Pancreas (tissue), 10 donors: ENCODE data around the gene ADGRD2. TPM values are rescaled to one million over a fixed set of nuclear protein-coding genes. Genes with fewer than 3 reads are reported as not detected.

Experiments used
- ATAC-seq, 4 donors: fragments of 200-7000 bp; cut with Tn5 transposase; one replicate each; pipeline versions ENCODE4 v1.8.0 to v1.9.1; 2020; ENCODE audit warnings: mild to moderate bottlenecking in 4 of 4, moderate library complexity in 4 of 4
- DNase-seq, 6 donors: peaks; one replicate each; pipeline ENCODE4 v3.0.0-alpha.2; 2020
- FAIRE-seq: peaks from 2 replicates; lab custom pipeline; 2012; peaks lifted over from hg19 to GRCh38; lab: Jason Lieb, UNC
- H3K27ac ChIP-seq, 4 donors: fragments of 200-600 bp; sonication (generic); 1 replicate in 3 of 4; 2 replicates in 1 of 4; pipeline versions ENCODE4 v1.5.0 to v1.8.0; 2020
- H3K27me3 ChIP-seq, 4 donors: fragments of 200-600 bp; one replicate each; pipeline ENCODE4 v1.8.0; 2021
- H3K36me3 ChIP-seq, 3 donors: fragments of 200-600 bp; sonication (generic) in 1 of 3; one replicate each; pipeline versions ENCODE4 v1.5.0 to v1.8.0; 2020 to 2021
- H3K4me1 ChIP-seq, 3 donors: fragments of 200-600 bp; one replicate each; pipeline ENCODE4 v1.8.0; 2021
- H3K4me3 ChIP-seq, 4 donors: fragments of 200-600 bp; sonication (generic) in 2 of 4; one replicate each; pipeline versions ENCODE4 v1.5.0 to v1.8.0; 2020 to 2021
- H3K9me3 ChIP-seq, 4 donors: fragments of 200-600 bp; one replicate each; pipeline ENCODE4 v1.8.0; 2021
- WGBS, 2 donors: extraction: QIAGEN DNeasy Blood & Tissue Kit; methylation state at CpG; one replicate each; pipeline ENCODE4 v1.1.7; 2013; 5-methylcytosine and 5-hydroxymethylcytosine counted together
- intact Hi-C, 3 donors: fragments of 100-400 bp; cut with DNase I; formaldehyde crosslinking; loops; one replicate each; pipeline versions ENCODE4 v1.11.1 to v1.14.2; 2022
- polyA plus RNA-seq, 2 donors: library from polyadenylated mRNA; stranded (reverse); fragments of 200-250 nt; gene quantifications; one replicate each; pipeline ENCODE4 v1.2.3, GENCODE V29; 2013
- total RNA-seq, 6 donors: library from RNA; stranded (reverse); fragmentation: NEBNext Ultra II Directional in 4 of 6; extraction: Animal tissue kit (Norgen Biotek cat#: 25700) in 4 of 6; gene quantifications; one replicate each; pipeline versions ENCODE4 v1.2.1 to v1.2.4, GENCODE V29; 2021 to 2023
- TF ChIP-seq, protein P1 (sequence below), 4 donors: fragments of 200-600 bp; sonication (generic) in 3 of 4; IDR thresholded peaks; one replicate each; pipeline versions ENCODE4 v1.5.0 to v1.8.0; 2021; ENCODE audit warnings: antibody characterized with exemption in 4 of 4
- donor health status: healthy with polysubstance abuse.
- donor health status: DM: no; HTN: no; CAD: no; lungs with moderate emphysema.
- donor health status: DM: no; HTN: no; CAD: no.
- donor health status: control.
- donor health status: control.
- donor health status: Bipolar disorder and iron deficiency.
- donor health status: DM: yes; HTN: yes; CAD: no.
- donor health status: DM: no; HTN: no; CAD: no.
- donor health status: DM: no; HTN: no; CAD: no.
- donor health status: DM: yes; HTN: yes; CAD: no.

The ADGRD2 gene, protein sequence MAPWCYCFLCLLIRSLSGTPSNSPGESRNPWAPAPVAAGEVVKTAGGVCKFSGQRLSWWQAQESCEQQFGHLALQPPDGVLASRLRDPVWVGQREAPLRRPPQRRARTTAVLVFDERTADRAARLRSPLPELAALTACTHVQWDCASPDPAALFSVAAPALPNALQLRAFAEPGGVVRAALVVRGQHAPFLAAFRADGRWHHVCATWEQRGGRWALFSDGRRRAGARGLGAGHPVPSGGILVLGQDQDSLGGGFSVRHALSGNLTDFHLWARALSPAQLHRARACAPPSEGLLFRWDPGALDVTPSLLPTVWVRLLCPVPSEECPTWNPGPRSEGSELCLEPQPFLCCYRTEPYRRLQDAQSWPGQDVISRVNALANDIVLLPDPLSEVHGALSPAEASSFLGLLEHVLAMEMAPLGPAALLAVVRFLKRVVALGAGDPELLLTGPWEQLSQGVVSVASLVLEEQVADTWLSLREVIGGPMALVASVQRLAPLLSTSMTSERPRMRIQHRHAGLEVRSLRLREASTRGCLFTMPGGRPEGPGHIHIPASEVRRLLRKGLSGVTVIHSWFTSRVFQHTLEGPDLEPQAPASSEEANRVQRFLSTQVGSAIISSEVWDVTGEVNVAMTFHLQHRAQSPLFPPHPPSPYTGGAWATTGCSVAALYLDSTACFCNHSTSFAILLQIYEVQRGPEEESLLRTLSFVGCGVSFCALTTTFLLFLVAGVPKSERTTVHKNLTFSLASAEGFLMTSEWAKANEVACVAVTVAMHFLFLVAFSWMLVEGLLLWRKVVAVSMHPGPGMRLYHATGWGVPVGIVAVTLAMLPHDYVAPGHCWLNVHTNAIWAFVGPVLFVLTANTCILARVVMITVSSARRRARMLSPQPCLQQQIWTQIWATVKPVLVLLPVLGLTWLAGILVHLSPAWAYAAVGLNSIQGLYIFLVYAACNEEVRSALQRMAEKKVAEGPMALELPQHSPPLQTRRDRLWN
- total RNA-seq (not detected), polyA plus RNA-seq (under 1 TPM in 1 of 2 donors, not detected in 1; 0.23 TPM)

DNA sequence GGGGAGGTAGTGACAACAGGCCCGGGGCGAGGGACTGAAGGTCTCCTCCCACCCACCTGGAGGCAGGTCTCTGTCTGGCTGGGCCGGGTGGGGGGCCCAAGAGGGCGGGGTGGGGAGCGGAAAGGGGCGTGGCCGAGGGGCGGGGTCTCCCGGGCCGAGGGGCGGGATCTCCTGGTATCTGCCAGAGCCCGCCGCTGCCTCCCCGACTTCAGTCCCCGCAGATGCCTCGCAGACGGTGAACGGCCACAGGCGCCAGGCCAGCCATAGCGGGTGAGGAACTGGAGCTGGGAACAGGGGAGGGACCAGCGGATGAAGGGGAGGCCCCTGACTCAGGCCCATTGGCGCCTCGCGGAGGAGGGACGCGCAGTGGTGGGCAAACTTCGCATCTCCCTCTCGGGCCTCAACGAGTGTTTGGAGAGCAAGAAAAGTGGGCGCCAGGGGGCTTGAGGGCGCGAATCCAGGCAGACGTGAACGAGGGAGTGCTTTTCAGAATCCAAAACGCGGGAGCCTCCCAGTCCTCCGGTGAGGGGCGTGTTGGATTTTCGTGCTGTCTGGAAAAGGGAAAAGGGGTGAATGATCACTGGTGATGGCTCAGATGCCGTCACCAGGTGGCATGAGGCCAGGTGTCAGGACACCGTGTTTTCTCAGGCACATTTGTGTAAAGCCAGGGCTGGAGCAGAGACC lies at the start of gene ADGRD2:
ADGRD2 (plus strand) TSS at position 211 of the 684 bp plus-strand sequence. CDS start 1,216 bp downstream, outside the sequence.
- H3K9me3 ChIP-seq: no peaks in the 10 kb centered on the region
- no peak for FAIRE-seq
- TF ChIP-seq, protein P1, sequence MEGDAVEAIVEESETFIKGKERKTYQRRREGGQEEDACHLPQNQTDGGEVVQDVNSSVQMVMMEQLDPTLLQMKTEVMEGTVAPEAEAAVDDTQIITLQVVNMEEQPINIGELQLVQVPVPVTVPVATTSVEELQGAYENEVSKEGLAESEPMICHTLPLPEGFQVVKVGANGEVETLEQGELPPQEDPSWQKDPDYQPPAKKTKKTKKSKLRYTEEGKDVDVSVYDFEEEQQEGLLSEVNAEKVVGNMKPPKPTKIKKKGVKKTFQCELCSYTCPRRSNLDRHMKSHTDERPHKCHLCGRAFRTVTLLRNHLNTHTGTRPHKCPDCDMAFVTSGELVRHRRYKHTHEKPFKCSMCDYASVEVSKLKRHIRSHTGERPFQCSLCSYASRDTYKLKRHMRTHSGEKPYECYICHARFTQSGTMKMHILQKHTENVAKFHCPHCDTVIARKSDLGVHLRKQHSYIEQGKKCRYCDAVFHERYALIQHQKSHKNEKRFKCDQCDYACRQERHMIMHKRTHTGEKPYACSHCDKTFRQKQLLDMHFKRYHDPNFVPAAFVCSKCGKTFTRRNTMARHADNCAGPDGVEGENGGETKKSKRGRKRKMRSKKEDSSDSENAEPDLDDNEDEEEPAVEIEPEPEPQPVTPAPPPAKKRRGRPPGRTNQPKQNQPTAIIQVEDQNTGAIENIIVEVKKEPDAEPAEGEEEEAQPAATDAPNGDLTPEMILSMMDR (IDR thresholded peaks at IDR 0.05): no peak
- H3K4me3 ChIP-seq: no peak within 1 kb of the TSS
- no peaks in the 10 kb centered on the region for H3K36me3 ChIP-seq
- H3K27me3 ChIP-seq: peaks cover 0 to 3% (median 0%) of the 10 kb centered on the region in 4 donors
- intact Hi-C loops: no loop called here
- DNase-seq: peak in 3 of 6 donors; percentile 15 to 74 (median 59)
- H3K27ac ChIP-seq: no peak within 1 kb of the TSS
- H3K4me1 ChIP-seq: no peaks in the 10 kb centered on the region
- WGBS, 2 donors: 9 to 11% methylated on average over 39 to 41 of the region's 41 CpGs
- peak in 1 of 4 donors; percentile 17 for ATAC-seq

DNA sequence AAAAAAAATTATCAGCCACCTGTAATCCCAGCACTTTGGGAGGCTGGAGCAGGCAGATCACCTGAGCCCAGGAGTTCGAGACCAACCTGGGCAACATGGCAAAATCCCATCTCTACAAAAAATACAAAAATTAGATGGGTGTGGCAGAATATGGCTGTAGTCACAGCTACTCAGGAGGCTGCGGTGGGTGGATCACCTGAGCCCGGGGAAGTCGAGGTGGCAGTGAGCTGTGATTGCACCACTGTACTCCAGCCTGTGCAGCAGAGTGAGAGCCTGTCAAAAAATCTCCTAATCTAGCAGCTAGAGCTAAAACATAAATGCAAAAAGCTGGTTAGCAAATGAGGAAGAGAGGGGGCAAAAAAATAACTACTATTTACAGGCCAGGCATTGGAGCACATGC lies 47.0 kb upstream of the ADGRD2 start:
- no peak for DNase-seq
- no peak for FAIRE-seq
- Histone ChIP-seq H3K9me3 (no peaks in the 10 kb centered on the region), H3K36me3 (peaks cover 7 to 48% (median 9%) of the 10 kb centered on the region in 3 donors), H3K4me3 (no peak overlapping the region), H3K27me3 (no peaks in the 10 kb centered on the region), H3K27ac (no peak overlapping the region), H3K4me1 (no peaks in the 10 kb centered on the region)
- WGBS, 2 donors: 97 to 99% methylated on average over 4 of the region's 4 CpGs
- ATAC-seq: no peak
- intact Hi-C loops: no loop called here
- TF ChIP-seq, protein P1 (IDR thresholded peaks at IDR 0.05): no peak

DNA sequence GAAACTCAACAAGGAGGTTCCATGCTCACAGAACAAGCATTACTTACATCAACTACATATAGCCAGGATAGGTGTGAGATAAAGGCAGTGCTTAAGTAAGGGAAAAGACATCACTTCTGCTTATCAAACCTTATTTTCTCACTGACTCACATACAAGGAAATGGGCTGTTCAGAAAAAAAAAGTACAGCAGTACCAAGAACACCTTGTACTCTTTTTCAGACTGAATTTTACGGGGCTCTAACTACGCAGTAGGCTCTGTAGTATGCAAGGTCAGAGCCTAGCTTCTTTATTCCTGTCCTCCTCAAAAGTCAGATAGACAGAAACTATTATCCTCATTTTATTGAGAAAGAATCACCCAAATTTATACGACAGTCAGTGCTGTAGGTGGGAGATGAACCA lies 40.8 kb upstream of the ADGRD2 start:
- 87 to 95% methylated on average over 3 of the region's 3 CpGs for WGBS, 2 donors
- FAIRE-seq (no peak), ATAC-seq (peak in 2 of 4 donors; percentile 43 to 48), DNase-seq (no peak)
- intact Hi-C loops: no loop called here
- no peaks in the 10 kb centered on the region for H3K27me3 ChIP-seq
- TF ChIP-seq, protein P1 (IDR thresholded peaks at IDR 0.05): no peak
- H3K4me3 ChIP-seq: no peak overlapping the region
- no peak overlapping the region for H3K27ac ChIP-seq
- H3K4me1 ChIP-seq: peaks cover 0 to 12% (median 5%) of the 10 kb centered on the region in 3 donors
- H3K9me3 ChIP-seq: no peaks in the 10 kb centered on the region
- peaks cover 3 to 77% (median 9%) of the 10 kb centered on the region in 3 donors for H3K36me3 ChIP-seq

DNA sequence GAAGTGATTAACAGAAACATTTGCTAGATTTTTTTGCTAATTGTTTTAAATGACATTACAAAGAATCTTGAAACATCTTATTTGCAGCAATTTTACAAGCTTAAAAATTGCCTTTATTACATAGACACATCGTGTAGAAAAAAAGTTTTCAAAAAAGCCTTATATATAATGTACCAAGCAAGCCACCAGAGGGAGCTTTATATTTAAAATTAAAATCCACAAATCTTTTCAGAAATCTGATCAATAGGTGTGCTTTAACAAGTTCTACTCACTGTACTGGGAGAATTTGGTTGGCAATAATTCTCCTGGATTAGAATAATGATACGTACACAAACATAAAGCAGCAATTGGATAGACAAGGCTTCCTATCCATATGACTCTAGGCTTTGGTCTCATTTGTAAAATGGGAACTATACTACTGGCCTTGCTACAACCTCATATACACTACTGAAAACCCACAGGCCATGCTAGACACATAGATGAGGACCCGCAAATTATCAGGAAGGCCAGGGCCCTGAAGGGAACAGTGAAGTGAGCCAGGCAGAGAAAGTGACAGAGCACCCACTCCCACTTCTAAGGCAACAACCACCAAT lies 39.8 kb upstream of the ADGRD2 start:
- Histone ChIP-seq H3K27ac (no peak overlapping the region), H3K36me3 (peaks cover 0 to 67% (median 9%) of the 10 kb centered on the region in 3 donors), H3K27me3 (no peaks in the 10 kb centered on the region), H3K9me3 (no peaks in the 10 kb centered on the region), H3K4me1 (peaks cover 0 to 13% (median 7%) of the 10 kb centered on the region in 3 donors), H3K4me3 (no peak overlapping the region)
- no peak for FAIRE-seq
- no peak for ATAC-seq
- 68 to 70% methylated on average over 3 of the region's 3 CpGs for WGBS, 2 donors
- TF ChIP-seq, protein P1 (IDR thresholded peaks at IDR 0.05): peak in 1 of 4 donors; percentile 11
- no peak for DNase-seq
- intact Hi-C loops: no loop called here
